Peyer's patch (tissue), 4 donors: ENCODE measurements around the gene CAMK2D.

Experiments
- CTCF ChIP-seq, 6 experiments: fragments of 450-650 bp in 4 of 6; fragments of 200-600 bp in 2 of 6; sonication (generic) in 1 of 6; IDR thresholded peaks; one replicate each; pipeline ENCODE4 v1.5.1; 2017 to 2019; ENCODE audit warnings: antibody characterized with exemption in 6 of 6, mild to moderate bottlenecking in 3 of 6, moderate library complexity in 1 of 6
- POLR2A ChIP-seq, 2 donors: fragments of 450-650 bp; IDR thresholded peaks; one replicate each; pipeline ENCODE4 v1.5.1; 2017; ENCODE audit warnings: antibody characterized with exemption in 2 of 2, mild to moderate bottlenecking in 2 of 2, moderate library complexity in 2 of 2

GRCh38 chr4:113604955-113605354, 156.6 kb downstream of the CAMK2D start:
- TF ChIP-seq CTCF (IDR thresholded peaks at IDR 0.05), result no peak
- no peak for TF ChIP-seq POLR2A (IDR thresholded peaks at IDR 0.05)
